Measurements from ENCODE around the gene INPP5K. TPM values are rescaled to one million over a fixed set of nuclear protein-coding genes. Genes with fewer than 3 reads are reported as not detected.

Gene INPP5K
- total and polyA plus RNA-seq, 4 experiments from 2014 or later: 73.6 to 123 (median 80.2) TPM

GRCh38 chr17:1478418-1478817, 38.0 kb downstream of the INPP5K start:
- H3K9me3 Mint-ChIP-seq: no peaks in the 10 kb centered on the region
- intact Hi-C loops (cut with micrococcal nuclease): no loop called here
- no peak overlapping the region for H3K27ac Mint-ChIP-seq
- no peaks in the 10 kb centered on the region for H3K27me3 Mint-ChIP-seq
- no peak overlapping the region for H3K4me3 ChIP-seq (ENCODE audit: low read length in 2 of 2)
- peaks cover 5% of the 10 kb centered on the region for H3K4me1 ChIP-seq (ENCODE audit: insufficient read depth, low read length)
- no peaks in the 10 kb centered on the region for H3K9me3 ChIP-seq (ENCODE audit: control insufficient read depth in 1 of 2, low read length in 2 of 2)
- peaks cover 7 to 18% (median 9%) of the 10 kb centered on the region in 4 donors for H3K4me1 Mint-ChIP-seq
- no peaks in the 10 kb centered on the region for H3K27me3 ChIP-seq (ENCODE audit: insufficient read depth, low read length)
- no peak overlapping the region for H3K27ac ChIP-seq (ENCODE audit: low read depth, low read length)
- ChIA-PET CTCF (ENCODE audit: partially characterized antibody) (interaction anchor here (1.1 kb wide), 1 partner anchor 117 kb away, joined by 4 read pairs; no protein-coding TSS in a partner anchor), POLR2A (ENCODE audit: partially characterized antibody) (interaction anchor here (1.3 kb wide), 1 partner anchor 37 kb away, joined by 3 read pairs; no protein-coding TSS in a partner anchor)
- H3K36me3 ChIP-seq (ENCODE audit: insufficient read depth, low read length): peaks cover 7% of the 10 kb centered on the region
- peaks cover 13 to 34% of the 10 kb centered on the region in 2 donors for H3K36me3 Mint-ChIP-seq
- no peak overlapping the region for H3K4me3 Mint-ChIP-seq
- no peak for DNase-seq

DNA sequence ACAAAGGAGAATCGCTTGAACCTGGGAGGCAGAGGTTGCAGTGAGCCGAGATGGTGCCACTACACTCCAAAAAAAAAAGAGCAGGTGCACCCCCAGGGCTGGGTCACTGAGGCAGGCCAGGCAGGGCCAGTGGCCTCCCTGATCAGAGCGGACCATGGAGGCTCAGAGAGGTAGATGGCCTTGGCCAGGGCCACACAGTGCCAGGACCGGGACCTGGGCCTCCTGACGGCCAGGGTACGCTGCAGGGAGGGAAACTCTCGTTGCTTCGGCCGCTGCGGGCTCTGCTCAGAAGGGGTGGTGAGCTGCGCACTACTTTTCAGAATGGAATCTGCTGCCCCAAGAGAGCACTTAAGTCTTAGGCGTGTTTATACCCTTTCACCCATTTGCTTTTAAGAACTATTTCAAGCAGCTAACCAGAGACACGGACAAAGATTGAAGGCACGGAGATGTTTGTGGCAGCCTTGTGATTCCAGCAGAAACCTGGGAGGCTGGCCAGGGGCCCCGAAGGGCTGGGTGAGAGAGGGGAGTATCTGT, 41.0 kb downstream of the INPP5K start:
- Histone ChIP-seq H3K27me3 (ENCODE audit: insufficient read depth, low read length) (no peaks in the 10 kb centered on the region), H3K4me1 (ENCODE audit: insufficient read depth, low read length) (peaks cover 9% of the 10 kb centered on the region), H3K9me3 (ENCODE audit: control insufficient read depth in 1 of 2, low read length in 2 of 2) (no peaks in the 10 kb centered on the region), H3K36me3 (ENCODE audit: insufficient read depth, low read length) (peaks cover 5% of the 10 kb centered on the region), H3K4me3 (ENCODE audit: low read length in 2 of 2) (no peak overlapping the region), H3K27ac (ENCODE audit: low read depth, low read length) (no peak overlapping the region)
- Mint-ChIP-seq H3K27me3 (no peaks in the 10 kb centered on the region), H3K4me3 (no peak overlapping the region), H3K36me3 (peaks cover 3 to 19% of the 10 kb centered on the region in 2 donors), H3K4me1 (peaks cover 7 to 18% (median 13%) of the 10 kb centered on the region in 4 donors), H3K27ac (no peak overlapping the region), H3K9me3 (no peaks in the 10 kb centered on the region)
- ChIA-PET CTCF (ENCODE audit: partially characterized antibody) (no interaction called here), POLR2A (ENCODE audit: partially characterized antibody) (interaction anchor here (1.0 to 1.8 kb wide), 2 partner anchors 13 to 40 kb away, joined by 3 to 5 read pairs; partner anchors contain the start of gene INPP5K)
- intact Hi-C loops (cut with micrococcal nuclease): no loop called here
- no peak for DNase-seq

GRCh38 chr17:1474402-1475189, 41.8 kb downstream of the INPP5K start:
- peaks cover 7 to 18% (median 13%) of the 10 kb centered on the region in 4 donors for H3K4me1 Mint-ChIP-seq
- CTCF ChIA-PET (ENCODE audit: partially characterized antibody): interaction anchor here (1.2 kb wide), 1 partner anchor 109 kb away, joined by 5 read pairs; no protein-coding TSS in a partner anchor
- H3K27ac Mint-ChIP-seq: peak overlapping the region in 1 of 7 donors; percentile 64
- no peaks in the 10 kb centered on the region for H3K27me3 Mint-ChIP-seq
- Histone ChIP-seq H3K27ac (ENCODE audit: low read depth, low read length) (no peak overlapping the region), H3K9me3 (ENCODE audit: control insufficient read depth in 1 of 2, low read length in 2 of 2) (no peaks in the 10 kb centered on the region), H3K4me1 (ENCODE audit: insufficient read depth, low read length) (peaks cover 9% of the 10 kb centered on the region), H3K27me3 (ENCODE audit: insufficient read depth, low read length) (no peaks in the 10 kb centered on the region), H3K4me3 (ENCODE audit: low read length in 2 of 2) (no peak overlapping the region), H3K36me3 (ENCODE audit: insufficient read depth, low read length) (peaks cover 5% of the 10 kb centered on the region)
- H3K9me3 Mint-ChIP-seq: no peaks in the 10 kb centered on the region
- POLR2A ChIA-PET (ENCODE audit: partially characterized antibody): interaction anchor here (1.0 to 1.8 kb wide), 2 partner anchors 12 to 41 kb away, joined by 3 to 5 read pairs; partner anchors contain the start of gene INPP5K
- H3K4me3 Mint-ChIP-seq: no peak overlapping the region
- DNase-seq: no peak
- intact Hi-C loops (cut with micrococcal nuclease): no loop called here
- peaks cover 3 to 20% of the 10 kb centered on the region in 2 donors for H3K36me3 Mint-ChIP-seq

DNA sequence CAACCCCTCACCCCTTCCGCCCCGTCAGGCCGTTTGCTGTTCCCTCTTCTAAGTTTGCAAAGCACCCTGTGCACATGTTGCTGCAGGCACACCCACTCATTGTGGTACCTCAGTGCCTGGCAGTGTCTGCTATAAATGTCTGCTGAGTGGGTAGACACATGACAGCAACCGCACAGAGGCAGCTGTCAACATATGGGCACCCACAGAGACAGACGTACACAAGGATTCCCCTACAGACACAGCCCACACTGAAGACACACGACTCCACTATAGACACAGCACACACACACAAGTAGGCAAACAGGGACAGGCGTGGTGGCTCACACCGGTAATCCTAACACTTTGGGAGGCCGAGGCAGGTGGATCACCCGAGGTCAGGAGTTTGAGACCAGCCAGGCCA, 42.6 kb downstream of the INPP5K start:
- no peaks in the 10 kb centered on the region for H3K27me3 ChIP-seq (ENCODE audit: insufficient read depth, low read length)
- peak in 1 of 5 donors; percentile 66 for DNase-seq
- peaks cover 0 to 1% (median 0%) of the 10 kb centered on the region in 8 donors for H3K9me3 Mint-ChIP-seq
- POLR2A ChIA-PET (ENCODE audit: partially characterized antibody): interaction anchor here (1.8 kb wide), 1 partner anchor 42 kb away, joined by 3 read pairs; the partner anchor contains the start of gene INPP5K
- H3K36me3 ChIP-seq (ENCODE audit: insufficient read depth, low read length): peaks cover 5% of the 10 kb centered on the region
- H3K4me1 Mint-ChIP-seq: peaks cover 7 to 18% (median 14%) of the 10 kb centered on the region in 4 donors
- no peak overlapping the region for H3K27ac ChIP-seq (ENCODE audit: low read depth, low read length)
- H3K9me3 ChIP-seq (ENCODE audit: control insufficient read depth in 1 of 2, low read length in 2 of 2): no peaks in the 10 kb centered on the region
- H3K36me3 Mint-ChIP-seq: peaks cover 11 to 24% of the 10 kb centered on the region in 2 donors
- peaks cover 9% of the 10 kb centered on the region for H3K4me1 ChIP-seq (ENCODE audit: insufficient read depth, low read length)
- H3K27ac Mint-ChIP-seq: peak overlapping the region in 4 of 7 donors; percentile 14 to 87 (median 58)
- no peak overlapping the region for H3K4me3 Mint-ChIP-seq
- no peak overlapping the region for H3K4me3 ChIP-seq (ENCODE audit: low read length in 2 of 2)
- no peaks in the 10 kb centered on the region for H3K27me3 Mint-ChIP-seq
- CTCF ChIA-PET (ENCODE audit: partially characterized antibody): interaction anchor here (1.2 kb wide), 1 partner anchor 108 kb away, joined by 5 read pairs; no protein-coding TSS in a partner anchor
- intact Hi-C loops (cut with micrococcal nuclease): no loop called here

DNA sequence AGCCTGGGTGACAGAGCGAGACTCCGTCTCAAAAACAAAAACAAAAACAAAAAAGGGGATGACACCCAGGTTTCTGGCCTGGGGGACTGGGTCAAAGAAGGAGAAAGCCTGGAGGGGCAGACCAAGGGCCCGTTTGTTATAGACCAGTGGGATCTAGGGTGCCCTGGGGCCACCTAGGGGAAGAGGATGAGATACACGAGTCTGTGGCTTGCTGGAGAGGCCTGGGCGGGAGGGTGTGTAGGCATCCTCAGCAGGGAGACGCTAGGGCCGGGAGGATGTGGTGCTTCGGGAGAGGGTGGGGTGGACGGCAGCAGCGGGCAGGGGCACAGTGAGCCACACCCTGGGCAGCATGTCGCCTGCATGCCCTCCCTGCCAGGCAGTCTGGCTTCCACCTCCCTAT, 43.2 kb downstream of the INPP5K start:
- Mint-ChIP-seq H3K36me3 (peaks cover 14 to 28% of the 10 kb centered on the region in 2 donors), H3K4me1 (peaks cover 7 to 22% (median 14%) of the 10 kb centered on the region in 4 donors), H3K27me3 (no peaks in the 10 kb centered on the region), H3K9me3 (peaks cover 0 to 1% (median 0%) of the 10 kb centered on the region in 8 donors), H3K27ac (peak overlapping the region in 3 of 7 donors; percentile 41 to 87 (median 42)), H3K4me3 (no peak overlapping the region)
- no peak for DNase-seq
- Histone ChIP-seq H3K4me3 (ENCODE audit: low read length in 2 of 2) (no peak overlapping the region), H3K9me3 (ENCODE audit: control insufficient read depth in 1 of 2, low read length in 2 of 2) (no peaks in the 10 kb centered on the region), H3K4me1 (ENCODE audit: insufficient read depth, low read length) (peaks cover 9% of the 10 kb centered on the region), H3K27me3 (ENCODE audit: insufficient read depth, low read length) (no peaks in the 10 kb centered on the region), H3K27ac (ENCODE audit: low read depth, low read length) (no peak overlapping the region), H3K36me3 (ENCODE audit: insufficient read depth, low read length) (peaks cover 5% of the 10 kb centered on the region)
- ChIA-PET POLR2A (ENCODE audit: partially characterized antibody) (no interaction called here), CTCF (ENCODE audit: partially characterized antibody) (interaction anchor here (1.2 kb wide), 2 partner anchors 108 kb away, joined by 3 to 5 read pairs; no protein-coding TSS in a partner anchor)
- intact Hi-C loops (cut with micrococcal nuclease): no loop called here

DNA sequence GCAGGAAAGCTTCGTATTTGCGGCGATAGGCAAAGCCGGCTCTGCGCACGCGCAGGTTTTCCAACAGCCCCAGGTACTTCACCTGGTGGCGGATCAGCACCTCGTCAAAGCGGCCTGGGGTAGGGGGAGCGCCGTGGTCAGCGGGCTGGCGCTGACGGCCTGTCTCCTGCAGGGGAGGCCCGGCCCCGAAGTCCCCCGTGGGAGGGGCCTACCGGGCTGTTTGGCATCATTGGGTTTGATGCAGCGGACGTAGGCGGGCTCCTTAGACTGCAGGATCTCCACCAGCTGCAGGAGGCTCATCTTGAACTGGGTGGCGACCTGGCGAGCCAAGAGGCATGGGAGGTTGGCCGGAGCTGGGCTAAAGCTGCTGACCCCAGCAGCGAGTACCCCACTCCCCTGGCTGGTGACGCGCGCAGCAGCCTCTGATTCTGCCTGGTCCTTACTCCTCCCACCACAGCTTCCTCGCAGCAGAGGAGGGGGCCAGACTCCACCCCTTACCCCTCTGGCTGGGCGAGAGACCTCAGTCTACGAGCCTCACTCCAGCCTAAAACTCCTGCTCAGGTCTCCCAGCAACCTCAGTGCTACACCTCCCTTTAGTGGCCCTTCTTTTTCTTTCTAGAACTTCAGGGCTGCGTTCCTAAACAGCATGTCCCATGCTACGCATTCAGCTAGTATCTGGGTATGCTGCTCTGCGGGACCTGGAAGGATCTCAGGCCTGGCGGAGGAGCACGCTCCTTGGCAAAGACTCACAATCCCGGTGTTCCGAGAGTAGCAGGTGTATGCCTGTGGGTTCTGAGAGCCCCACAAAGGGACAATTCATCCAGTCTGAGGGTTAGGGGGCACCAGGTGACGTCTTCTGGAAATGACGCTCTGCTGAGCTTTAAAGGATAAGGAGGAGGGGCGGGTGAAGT, 44.2 kb downstream of the INPP5K start:
- Histone ChIP-seq H3K27me3 (ENCODE audit: insufficient read depth, low read length) (no peaks in the 10 kb centered on the region), H3K9me3 (ENCODE audit: control insufficient read depth in 1 of 2, low read length in 2 of 2) (no peaks in the 10 kb centered on the region), H3K27ac (ENCODE audit: low read depth, low read length) (no peak overlapping the region), H3K4me3 (ENCODE audit: low read length in 2 of 2) (no peak overlapping the region), H3K4me1 (ENCODE audit: insufficient read depth, low read length) (peaks cover 9% of the 10 kb centered on the region), H3K36me3 (ENCODE audit: insufficient read depth, low read length) (no peaks in the 10 kb centered on the region)
- Mint-ChIP-seq H3K4me3 (no peak overlapping the region), H3K27me3 (no peaks in the 10 kb centered on the region), H3K27ac (no peak overlapping the region), H3K9me3 (peaks cover 0 to 1% (median 0%) of the 10 kb centered on the region in 8 donors), H3K36me3 (peaks cover 11 to 30% of the 10 kb centered on the region in 2 donors), H3K4me1 (peaks cover 7 to 22% (median 14%) of the 10 kb centered on the region in 4 donors)
- intact Hi-C loops (cut with micrococcal nuclease): no loop called here
- ChIA-PET CTCF (ENCODE audit: partially characterized antibody) (interaction anchor here (1.2 kb wide), 1 partner anchor 107 kb away, joined by 3 read pairs; no protein-coding TSS in a partner anchor), POLR2A (ENCODE audit: partially characterized antibody) (interaction anchor here (1.4 kb wide), 1 partner anchor 9 kb away, joined by 6 read pairs; no protein-coding TSS in a partner anchor)
- no peak for DNase-seq
